Thyroid gland (tissue), 4 donors: ENCODE results near the gene CAMKMT.

Experiments
- POLR2A ChIP-seq, 2 donors: fragments of 450-650 bp; IDR thresholded peaks; one replicate each; pipeline ENCODE4 v1.6.1; 2017; ENCODE audit warnings: antibody characterized with exemption in 2 of 2, mild to moderate bottlenecking in 2 of 2, moderate library complexity in 1 of 2
- TF ChIP-seq, protein P1 (sequence below), 6 experiments: fragments of 200-600 bp in 3 of 6; fragments of 450-650 bp in 3 of 6; sonication (generic) in 3 of 6; IDR thresholded peaks; one replicate each; pipeline ENCODE4 v1.5.1; 2016 to 2019; ENCODE audit warnings: antibody characterized with exemption in 6 of 6, mild to moderate bottlenecking in 2 of 6, inconsistent platforms in 1 of 6, moderate library complexity in 1 of 6

DNA sequence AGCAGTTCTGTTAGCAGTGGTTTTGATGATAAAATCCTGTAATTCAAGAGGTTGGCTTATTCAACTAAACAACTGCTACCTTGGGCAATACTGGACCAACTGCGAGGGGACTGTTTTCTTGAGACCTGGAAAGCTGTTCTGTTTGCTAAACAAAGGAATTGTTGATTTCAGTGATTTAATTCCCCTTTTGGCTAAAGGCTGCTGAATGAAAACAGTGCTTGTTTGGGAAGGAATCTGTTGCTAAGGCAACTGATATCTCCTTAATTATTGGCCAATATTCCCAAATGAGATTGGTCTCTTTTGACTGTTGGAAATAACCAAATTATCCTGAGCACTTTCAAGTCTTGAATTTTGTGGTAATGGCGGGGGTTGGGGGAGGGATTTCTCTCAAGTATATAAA, 136.8 kb downstream of the CAMKMT start:
- TF ChIP-seq, protein P1, sequence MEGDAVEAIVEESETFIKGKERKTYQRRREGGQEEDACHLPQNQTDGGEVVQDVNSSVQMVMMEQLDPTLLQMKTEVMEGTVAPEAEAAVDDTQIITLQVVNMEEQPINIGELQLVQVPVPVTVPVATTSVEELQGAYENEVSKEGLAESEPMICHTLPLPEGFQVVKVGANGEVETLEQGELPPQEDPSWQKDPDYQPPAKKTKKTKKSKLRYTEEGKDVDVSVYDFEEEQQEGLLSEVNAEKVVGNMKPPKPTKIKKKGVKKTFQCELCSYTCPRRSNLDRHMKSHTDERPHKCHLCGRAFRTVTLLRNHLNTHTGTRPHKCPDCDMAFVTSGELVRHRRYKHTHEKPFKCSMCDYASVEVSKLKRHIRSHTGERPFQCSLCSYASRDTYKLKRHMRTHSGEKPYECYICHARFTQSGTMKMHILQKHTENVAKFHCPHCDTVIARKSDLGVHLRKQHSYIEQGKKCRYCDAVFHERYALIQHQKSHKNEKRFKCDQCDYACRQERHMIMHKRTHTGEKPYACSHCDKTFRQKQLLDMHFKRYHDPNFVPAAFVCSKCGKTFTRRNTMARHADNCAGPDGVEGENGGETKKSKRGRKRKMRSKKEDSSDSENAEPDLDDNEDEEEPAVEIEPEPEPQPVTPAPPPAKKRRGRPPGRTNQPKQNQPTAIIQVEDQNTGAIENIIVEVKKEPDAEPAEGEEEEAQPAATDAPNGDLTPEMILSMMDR (IDR thresholded peaks at IDR 0.05) = no peak
- no peak for TF ChIP-seq POLR2A (IDR thresholded peaks at IDR 0.05)
